Gastrocnemius medialis (tissue), 4 donors: Measurements from ENCODE around the gene MED4.

Source experiments
- POLR2A ChIP-seq, 2 donors: fragments of 450-650 bp; IDR thresholded peaks; one replicate each; pipeline ENCODE4 v1.6.1; 2017; ENCODE audit warnings: antibody characterized with exemption in 2 of 2, mild to moderate bottlenecking in 2 of 2, moderate library complexity in 2 of 2
- TF ChIP-seq, protein P1 (sequence below), 5 experiments: fragments of 450-650 bp in 3 of 5; fragments of 200-600 bp in 2 of 5; sonication (generic) in 2 of 5; IDR thresholded peaks in 4 of 5; conservative IDR thresholded peaks in 1 of 5; 1 replicate in 4 of 5; 2 replicates in 1 of 5; pipeline ENCODE4 v1.5.1; 2016 to 2019; ENCODE audit warnings: antibody characterized with exemption in 5 of 5, mild to moderate bottlenecking in 3 of 5, moderate library complexity in 3 of 5

GRCh38 chr13:48110132-48110868, 15.4 kb upstream of the MED4 start:
- TF ChIP-seq, protein P1, sequence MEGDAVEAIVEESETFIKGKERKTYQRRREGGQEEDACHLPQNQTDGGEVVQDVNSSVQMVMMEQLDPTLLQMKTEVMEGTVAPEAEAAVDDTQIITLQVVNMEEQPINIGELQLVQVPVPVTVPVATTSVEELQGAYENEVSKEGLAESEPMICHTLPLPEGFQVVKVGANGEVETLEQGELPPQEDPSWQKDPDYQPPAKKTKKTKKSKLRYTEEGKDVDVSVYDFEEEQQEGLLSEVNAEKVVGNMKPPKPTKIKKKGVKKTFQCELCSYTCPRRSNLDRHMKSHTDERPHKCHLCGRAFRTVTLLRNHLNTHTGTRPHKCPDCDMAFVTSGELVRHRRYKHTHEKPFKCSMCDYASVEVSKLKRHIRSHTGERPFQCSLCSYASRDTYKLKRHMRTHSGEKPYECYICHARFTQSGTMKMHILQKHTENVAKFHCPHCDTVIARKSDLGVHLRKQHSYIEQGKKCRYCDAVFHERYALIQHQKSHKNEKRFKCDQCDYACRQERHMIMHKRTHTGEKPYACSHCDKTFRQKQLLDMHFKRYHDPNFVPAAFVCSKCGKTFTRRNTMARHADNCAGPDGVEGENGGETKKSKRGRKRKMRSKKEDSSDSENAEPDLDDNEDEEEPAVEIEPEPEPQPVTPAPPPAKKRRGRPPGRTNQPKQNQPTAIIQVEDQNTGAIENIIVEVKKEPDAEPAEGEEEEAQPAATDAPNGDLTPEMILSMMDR (IDR thresholded peaks at IDR 0.05 in 4 of 5, conservative IDR thresholded peaks at IDR 0.05 in 1 of 5), result no peak
- TF ChIP-seq POLR2A (IDR thresholded peaks at IDR 0.05), result no peak
